HEK293 (cell line): Measurements from ENCODE around the gene CYBRD1.

ENCODE experiments used
- CTCF ChIA-PET: fragments of 350-600 bp; formaldehyde crosslinking; extraction: SDS; loops from one replicate; lab custom pipeline; 2021; ENCODE audit warnings: antibody characterized with exemption; lab: Yijun Ruan, JAX
- POLR2A ChIA-PET: fragments of 300-600 bp; formaldehyde crosslinking; extraction: SDS; loops from one replicate; lab custom pipeline; 2020; ENCODE audit warnings: antibody characterized with exemption, inconsistent platforms; lab: Yijun Ruan, JAX
- H3K27ac ChIP-seq: fragments of 200-500 bp; sonication (Bioruptor generic); 2 replicates; pipeline ENCODE4 v1.5.1; 2014; ENCODE audit warnings: low read depth, low read length, control low read depth, inconsistent platforms; ENCODE audit errors: extremely low read depth
- H3K36me3 ChIP-seq, 2 experiments: fragments of 200-500 bp in 1 of 2; sonication (Bioruptor generic) in 1 of 2; 1 replicate in 1 of 2; 2 replicates in 1 of 2; pipeline ENCODE4 v1.5.1; 2014 to 2017; ENCODE audit warnings: inconsistent platforms in 2 of 2, low read length in 2 of 2; ENCODE audit not compliant: control insufficient read depth in 2 of 2, insufficient read depth in 1 of 2
- H3K4me1 ChIP-seq: fragments of 200-500 bp; sonication (Bioruptor generic); 2 replicates; pipeline ENCODE4 v1.5.1; 2014; ENCODE audit warnings: mild to moderate bottlenecking, low read length, inconsistent platforms; ENCODE audit not compliant: control insufficient read depth, insufficient read depth
- H3K4me3 ChIP-seq: 2 replicates; pipeline ENCODE4 v1.5.1; 2011; ENCODE audit warnings: low read depth, mild to moderate bottlenecking, control low read depth, low read length, moderate library complexity
- H3K9me3 ChIP-seq: fragments of 200-500 bp; sonication (Bioruptor generic); 2 replicates; pipeline ENCODE4 v1.5.1; 2014; ENCODE audit warnings: low read depth, low read length, inconsistent platforms; ENCODE audit not compliant: control insufficient read depth, insufficient read depth
- FEZF1 ChIP-seq: fragments of 450-650 bp; formaldehyde crosslinking; IDR thresholded peaks from 2 replicates; pipeline ENCODE4 v1.5.1; 2016; ENCODE audit warnings: missing biosample characterization, missing genetic modification characterization
- KLF9 ChIP-seq: fragments of 450-650 bp; formaldehyde crosslinking; IDR thresholded peaks from 2 replicates; pipeline ENCODE4 v1.5.1; 2016; ENCODE audit warnings: missing biosample characterization, missing genetic modification characterization, low read depth
- OVOL3 ChIP-seq: fragments of 450-650 bp; formaldehyde crosslinking; IDR thresholded peaks from 2 replicates; pipeline ENCODE4 v1.5.1; 2016; ENCODE audit warnings: missing biosample characterization, missing genetic modification characterization
- PRDM1 ChIP-seq: fragments of 450-650 bp; formaldehyde crosslinking; IDR thresholded peaks from 2 replicates; pipeline ENCODE4; 2016; ENCODE audit warnings: missing biosample characterization, missing genetic modification characterization
- PRDM10 ChIP-seq: fragments of 450-650 bp; formaldehyde crosslinking; IDR thresholded peaks from 2 replicates; pipeline ENCODE4 v1.5.1; 2016; ENCODE audit warnings: missing biosample characterization, missing genetic modification characterization
- REPIN1 ChIP-seq: fragments of 450-650 bp; formaldehyde crosslinking; IDR thresholded peaks from 2 replicates; pipeline ENCODE4 v1.5.1; 2017; ENCODE audit warnings: missing biosample characterization, missing genetic modification characterization, low read depth
- SCRT1 ChIP-seq: fragments of 450-650 bp; formaldehyde crosslinking; IDR thresholded peaks from 2 replicates; pipeline ENCODE4 v1.5.1; 2016; ENCODE audit warnings: missing biosample characterization, missing genetic modification characterization, borderline replicate concordance
- ZBTB20 ChIP-seq: fragments of 450-650 bp; formaldehyde crosslinking; IDR thresholded peaks from 2 replicates; pipeline ENCODE4 v1.5.1; 2016; ENCODE audit warnings: missing biosample characterization, missing genetic modification characterization
- ZBTB44 ChIP-seq: fragments of 450-650 bp; IDR thresholded peaks from 2 replicates; pipeline ENCODE4 v1.5.1; 2018; ENCODE audit warnings: missing biosample characterization, mild to moderate bottlenecking, missing genetic modification characterization
- ZFP37 ChIP-seq: fragments of 450-650 bp; formaldehyde crosslinking; IDR thresholded peaks from 2 replicates; pipeline ENCODE4 v1.5.1; 2016; ENCODE audit warnings: missing biosample characterization, missing genetic modification characterization
- ZNF112 ChIP-seq: fragments of 450-650 bp; formaldehyde crosslinking; IDR thresholded peaks from 2 replicates; pipeline ENCODE4 v1.5.0; 2017; ENCODE audit warnings: missing biosample characterization, missing genetic modification characterization
- ZNF138 ChIP-seq: fragments of 450-650 bp; formaldehyde crosslinking; IDR thresholded peaks from 2 replicates; pipeline ENCODE4 v1.5.1; 2016; ENCODE audit warnings: missing biosample characterization, missing genetic modification characterization, borderline replicate concordance
- ZNF140 ChIP-seq: fragments of 450-650 bp; formaldehyde crosslinking; IDR thresholded peaks from 2 replicates; pipeline ENCODE4 v1.5.1; 2016; ENCODE audit warnings: missing biosample characterization, missing genetic modification characterization
- ZNF239 ChIP-seq: fragments of 450-650 bp; formaldehyde crosslinking; IDR thresholded peaks from 2 replicates; pipeline ENCODE4 v1.5.1; 2016; ENCODE audit warnings: missing biosample characterization, missing genetic modification characterization
- ZNF335 ChIP-seq: fragments of 450-650 bp; formaldehyde crosslinking; conservative IDR thresholded peaks from 2 replicates; pipeline ENCODE4 v1.5.1; 2016; ENCODE audit warnings: missing biosample characterization, missing genetic modification characterization
- ZNF341 ChIP-seq: fragments of 450-650 bp; formaldehyde crosslinking; IDR thresholded peaks from 2 replicates; pipeline ENCODE4; 2016; ENCODE audit warnings: low read depth, missing biosample characterization, missing genetic modification characterization
- ZNF354C ChIP-seq: fragments of 450-650 bp; formaldehyde crosslinking; IDR thresholded peaks from 2 replicates; pipeline ENCODE4 v1.5.1; 2016; ENCODE audit warnings: missing biosample characterization, missing genetic modification characterization, low read depth, borderline replicate concordance
- ZNF391 ChIP-seq: fragments of 450-650 bp; formaldehyde crosslinking; IDR thresholded peaks from 2 replicates; pipeline ENCODE4 v1.5.1; 2016; ENCODE audit warnings: low read depth, missing biosample characterization, missing genetic modification characterization, borderline replicate concordance
- ZNF521 ChIP-seq: fragments of 450-650 bp; formaldehyde crosslinking; IDR thresholded peaks from 2 replicates; pipeline ENCODE4 v1.5.1; 2017; ENCODE audit warnings: missing biosample characterization, mild to moderate bottlenecking, missing genetic modification characterization
- ZNF560 ChIP-seq: fragments of 450-650 bp; formaldehyde crosslinking; IDR thresholded peaks from 2 replicates; pipeline ENCODE4 v1.5.1; 2017; ENCODE audit warnings: missing biosample characterization, missing genetic modification characterization, borderline replicate concordance
- ZNF596 ChIP-seq: fragments of 450-650 bp; IDR thresholded peaks from 2 replicates; pipeline ENCODE4 v1.5.0; 2018; ENCODE audit warnings: missing biosample characterization, mild to moderate bottlenecking, missing genetic modification characterization, moderate library complexity
- ZNF626 ChIP-seq: fragments of 450-650 bp; sonication (Bioruptor Pico); formaldehyde crosslinking; IDR thresholded peaks from 2 replicates; pipeline ENCODE4 v1.5.1; 2018; ENCODE audit warnings: missing biosample characterization, missing genetic modification characterization, inconsistent platforms
- ZNF639 ChIP-seq: fragments of 450-650 bp; formaldehyde crosslinking; IDR thresholded peaks from 2 replicates; pipeline ENCODE4 v1.5.1; 2016; ENCODE audit warnings: missing biosample characterization, missing genetic modification characterization
- ZNF785 ChIP-seq: fragments of 450-650 bp; formaldehyde crosslinking; IDR thresholded peaks from 2 replicates; pipeline ENCODE4 v1.5.1; 2016; ENCODE audit warnings: missing biosample characterization, missing genetic modification characterization
- ZNF830 ChIP-seq: fragments of 450-650 bp; IDR thresholded peaks from 2 replicates; pipeline ENCODE4 v1.5.0; 2018; ENCODE audit warnings: missing biosample characterization, missing genetic modification characterization, low read depth, mild to moderate bottlenecking, moderate library complexity
- ZSCAN30 ChIP-seq: fragments of 450-650 bp; IDR thresholded peaks from 2 replicates; pipeline ENCODE4 v1.5.1; 2018; ENCODE audit warnings: missing biosample characterization, mild to moderate bottlenecking, missing genetic modification characterization, moderate library complexity

The CYBRD1 gene

GRCh38 chr2:171479154-171479814 is 43.0 kb upstream of the CYBRD1 start:
- ChIA-PET POLR2A (no interaction called here), CTCF (interaction anchor here (0.6 kb wide), 1 partner anchor 96 kb away, joined by 3 read pairs; no protein-coding TSS in a partner anchor)
- Histone ChIP-seq H3K4me1 (no peaks in the 10 kb centered on the region), H3K36me3 (peaks cover 0 to 56% of the 10 kb centered on the region in 2 experiments; a peak in 1 of 3 replicates), H3K27ac (no peak overlapping the region), H3K9me3 (no peaks in the 10 kb centered on the region), H3K4me3 (no peak overlapping the region)
- TF ChIP-seq FEZF1 (tag by site-specific recombination) (no peak), ZNF354C (tag by site-specific recombination) (no peak), PRDM10 (tag by site-specific recombination) (no peak), ZNF138 (tag by site-specific recombination) (no peak), PRDM1 (tag by site-specific recombination) (no peak)

GRCh38 chr2:171480908-171481307 is 41.4 kb upstream of the CYBRD1 start:
- no peaks in the 10 kb centered on the region for H3K9me3 ChIP-seq
- H3K4me1 ChIP-seq = no peaks in the 10 kb centered on the region
- no peak overlapping the region for H3K4me3 ChIP-seq
- peaks cover 0 to 50% of the 10 kb centered on the region in 2 experiments; a peak in 1 of 3 replicates for H3K36me3 ChIP-seq
- POLR2A ChIA-PET = no interaction called here
- TF ChIP-seq ZNF596 (tag by site-specific recombination) (no peak), ZNF626 (tag by site-specific recombination) (no peak), ZNF341 (no peak), ZNF830 (tag by site-specific recombination) (no peak), ZNF560 (tag by site-specific recombination) (no peak), ZFP37 (tag by site-specific recombination) (no peak), ZNF639 (no peak), ZNF112 (tag by site-specific recombination) (no peak), OVOL3 (tag by site-specific recombination) (no peak), ZNF391 (tag by site-specific recombination) (no peak), ZNF785 (tag by site-specific recombination) (no peak), ZSCAN30 (no peak)
- H3K27ac ChIP-seq = no peak overlapping the region
- CTCF ChIA-PET = interaction anchor here (1.2 kb wide), 1 partner anchor 11 kb away, joined by 4 read pairs; no protein-coding TSS in a partner anchor

- ChIA-PET POLR2A (no interaction called here), CTCF (interaction anchor here (0.6 kb wide), 1 partner anchor 1228 kb away, joined by 4 read pairs; no protein-coding TSS in a partner anchor)
- H3K9me3 ChIP-seq = no peaks in the 10 kb centered on the region
- H3K36me3 ChIP-seq = peaks cover 0 to 46% of the 10 kb centered on the region in 2 experiments; a peak in 1 of 3 replicates
- no peak overlapping the region for H3K4me3 ChIP-seq
- no peaks in the 10 kb centered on the region for H3K4me1 ChIP-seq
- no peak overlapping the region for H3K27ac ChIP-seq
- TF ChIP-seq KLF9 (tag by site-specific recombination) = no peak
- TF ChIP-seq ZNF521 (tag by site-specific recombination) = no peak
- no peak for TF ChIP-seq ZNF140
- TF ChIP-seq ZBTB44 (tag by site-specific recombination) = no peak
- TF ChIP-seq ZNF335 = no peak
- TF ChIP-seq ZNF391 (tag by site-specific recombination) = no peak
- TF ChIP-seq REPIN1 = no peak
- no peak for TF ChIP-seq SCRT1
- TF ChIP-seq ZBTB20 (tag by site-specific recombination) = no peak
- no peak for TF ChIP-seq ZNF239 (tag by site-specific recombination)
These were observed 40.0 kb upstream of the CYBRD1 start for GRCh38 chr2:171482308-171482707.
